SU-DHL-6 (cell line): ENCODE results near the gene LONRF2.

Experiments
- H2AFZ ChIP-seq: fragments of 200-600 bp; sonication (generic); 2 replicates; pipeline ENCODE4 v1.6.1; 2014; ENCODE audit warnings: low read depth, mild to moderate bottlenecking, moderate library complexity, mixed read lengths, antibody characterized with exemption, low read length; ENCODE audit not compliant: severe bottlenecking
- H3F3A ChIP-seq: fragments of 200-600 bp; shearing (Covaris generic); 2 replicates; pipeline ENCODE4 v1.6.0; 2016; ENCODE audit warnings: antibody characterized with exemption, mild to moderate bottlenecking; ENCODE audit not compliant: insufficient read depth
- H3K27ac ChIP-seq: fragments of 200-600 bp; sonication (generic); 2 replicates; pipeline ENCODE4 v1.5.1; 2016; ENCODE audit warnings: low read depth, mild to moderate bottlenecking, low read length, moderate library complexity, mixed read lengths
- H3K27me3 ChIP-seq: fragments of 200-600 bp; sonication (generic), shearing (Covaris generic); 2 replicates; pipeline ENCODE4 v1.6.0; 2014; ENCODE audit warnings: mild to moderate bottlenecking, low read length
- H3K36me3 ChIP-seq: fragments of 200-600 bp; sonication (generic); 2 replicates; pipeline ENCODE4 v1.6.1; 2014; ENCODE audit warnings: mild to moderate bottlenecking, low read length, mixed read lengths
- H3K4me2 ChIP-seq: fragments of 300-600, 200-600 bp; shearing (Covaris generic), sonication (generic); 2 replicates; pipeline ENCODE4 v1.6.0; 2014; ENCODE audit warnings: low read length, low read depth, mild to moderate bottlenecking; ENCODE audit not compliant: poor library complexity, severe bottlenecking
- H3K4me3 ChIP-seq: fragments of 200-600 bp; sonication (generic); 2 replicates; pipeline ENCODE4 v1.5.1; 2014; ENCODE audit warnings: antibody characterized with exemption, low read length, mild to moderate bottlenecking, mixed read lengths; ENCODE audit not compliant: insufficient read depth, poor library complexity, severe bottlenecking
- H3K79me2 ChIP-seq: fragments of 200-600 bp; sonication (generic); 2 replicates; pipeline ENCODE4 v1.6.1; 2014; ENCODE audit warnings: mild to moderate bottlenecking, low read length, moderate library complexity; ENCODE audit not compliant: insufficient read depth
- H3K9ac ChIP-seq: fragments of 200-600 bp; sonication (generic); 2 replicates; pipeline ENCODE4 v1.7.0; 2014; ENCODE audit warnings: mild to moderate bottlenecking, low read length
- H3K9me2 ChIP-seq: fragments of 200-600 bp; sonication (generic); replicated peaks from 2 replicates; pipeline ENCODE4 v1.6.1; 2014; ENCODE audit warnings: low read length; ENCODE audit not compliant: insufficient read depth
- H3K9me3 ChIP-seq: fragments of 200-600 bp; sonication (generic); 2 replicates; pipeline ENCODE4 v1.6.1; 2014; ENCODE audit warnings: low read length, mixed read lengths; ENCODE audit not compliant: insufficient read depth
- H4K20me1 ChIP-seq: fragments of 200-600 bp; sonication (generic); 2 replicates; pipeline ENCODE4 v1.6.1; 2014; ENCODE audit warnings: low read depth, mild to moderate bottlenecking, antibody characterized with exemption, low read length, moderate library complexity, mixed read lengths
- CTCF ChIP-seq: fragments of 200-600 bp; sonication (generic); IDR thresholded peaks from one replicate; pipeline ENCODE4 v1.5.1; 2017; ENCODE audit warnings: antibody characterized with exemption, mild to moderate bottlenecking, low read length, moderate library complexity; ENCODE audit not compliant: insufficient read depth, poor library complexity, severe bottlenecking
- EZH2phosphoT487 ChIP-seq: fragments of 200-600 bp; sonication (generic), shearing (Covaris generic); conservative IDR thresholded peaks from 2 replicates; pipeline ENCODE4 v1.6.1; 2018; ENCODE audit warnings: mild to moderate bottlenecking, antibody characterized with exemption, low read length, moderate library complexity, mixed read lengths

The LONRF2 gene

GRCh38 chr2:100285691-100286090, 36.6 kb downstream of the LONRF2 start:
- Histone ChIP-seq H3K9me2 (no peaks in the 10 kb centered on the region), H3K79me2 (no peaks in the 10 kb centered on the region), H2AFZ (no peak overlapping the region), H3K4me3 (no peak overlapping the region), H3K9me3 (no peaks in the 10 kb centered on the region), H4K20me1 (no peaks in the 10 kb centered on the region), H3K9ac (no peak overlapping the region), H3K27me3 (no peaks in the 10 kb centered on the region), H3F3A (no peaks in the 10 kb centered on the region), H3K36me3 (no peaks in the 10 kb centered on the region), H3K4me2 (no peak overlapping the region), H3K27ac (no peak overlapping the region)
- no peak for TF ChIP-seq EZH2phosphoT487
- no peak for TF ChIP-seq CTCF

GRCh38 chr2:100285011-100285410, 37.3 kb downstream of the LONRF2 start:
- Histone ChIP-seq H3K9me2 (no peaks in the 10 kb centered on the region), H3K4me2 (no peak overlapping the region), H2AFZ (no peak overlapping the region), H3K79me2 (no peaks in the 10 kb centered on the region), H3K9ac (no peak overlapping the region), H3F3A (no peaks in the 10 kb centered on the region), H3K27me3 (no peaks in the 10 kb centered on the region), H3K27ac (no peak overlapping the region), H3K4me3 (no peak overlapping the region), H3K9me3 (no peaks in the 10 kb centered on the region), H4K20me1 (no peaks in the 10 kb centered on the region), H3K36me3 (no peaks in the 10 kb centered on the region)
- TF ChIP-seq CTCF, result no peak
- no peak for TF ChIP-seq EZH2phosphoT487

GRCh38 chr2:100283724-100284501, 38.4 kb downstream of the LONRF2 start:
- Histone ChIP-seq H3K9me3 (no peaks in the 10 kb centered on the region), H4K20me1 (no peaks in the 10 kb centered on the region), H3K9ac (no peak overlapping the region), H3F3A (no peaks in the 10 kb centered on the region), H3K4me2 (no peak overlapping the region), H3K27ac (no peak overlapping the region), H3K79me2 (no peaks in the 10 kb centered on the region), H3K36me3 (no peaks in the 10 kb centered on the region), H3K27me3 (no peaks in the 10 kb centered on the region), H3K4me3 (no peak overlapping the region), H3K9me2 (no peaks in the 10 kb centered on the region), H2AFZ (no peak overlapping the region)
- TF ChIP-seq CTCF, result no peak
- TF ChIP-seq EZH2phosphoT487, result no peak
